Lung (tissue), 12 donors: ENCODE results near the gene KIF22. TPM values are rescaled to one million over a fixed set of nuclear protein-coding genes. Genes with fewer than 3 reads are reported as not detected.
A peak's percentile ranks its signal among the peaks of the same experiment; 100 is the strongest.
"Not testable (repeated sequence)": the region's sequence is repeated elsewhere in the genome, so short reads cannot be mapped to it uniquely, and the experiment has no call there.

ENCODE experiments used
- ATAC-seq: fragments of 200-7000 bp; cut with Tn5 transposase; one replicate; pipeline ENCODE4 v1.9.1; 2020; ENCODE audit warnings: moderate number of reproducible peaks; ENCODE audit not compliant: insufficient read depth, low FRiP score
- DNase-seq, 3 donors: peaks; one replicate each; pipeline ENCODE4 v3.0.0-alpha.2; 2013 to 2017
- H3K27ac ChIP-seq, 2 donors: one replicate each; pipeline ENCODE4 v1.5.1; 2013; ENCODE audit warnings: mild to moderate bottlenecking in 2 of 2, moderate library complexity in 2 of 2, control low read depth in 1 of 2, inconsistent platforms in 1 of 2, low read depth in 1 of 2, low read length in 1 of 2
- H3K27me3 ChIP-seq, 3 donors: one replicate each; pipeline ENCODE4 v1.5.1; 2013; ENCODE audit warnings: low read length in 2 of 3; ENCODE audit not compliant: control insufficient read depth in 3 of 3, insufficient read depth in 3 of 3
- H3K36me3 ChIP-seq, 4 donors: one replicate each; pipeline ENCODE4 v1.5.1; 2013; ENCODE audit warnings: low read length in 4 of 4, mild to moderate bottlenecking in 1 of 4, moderate library complexity in 1 of 4; ENCODE audit not compliant: control insufficient read depth in 4 of 4, insufficient read depth in 4 of 4
- H3K4me1 ChIP-seq, 5 donors: one replicate each; pipeline ENCODE4 v1.5.1; 2013; ENCODE audit warnings: low read length in 5 of 5, mild to moderate bottlenecking in 2 of 5, moderate library complexity in 1 of 5; ENCODE audit not compliant: control insufficient read depth in 5 of 5, insufficient read depth in 5 of 5
- H3K4me3 ChIP-seq: one replicate; pipeline ENCODE4 v1.5.1; 2013; ENCODE audit warnings: mild to moderate bottlenecking, control low read depth, moderate library complexity
- H3K9ac ChIP-seq, 2 donors: one replicate each; pipeline ENCODE4 v1.5.1; 2013; ENCODE audit warnings: low read length in 2 of 2, control low read depth in 1 of 2; ENCODE audit not compliant: insufficient read depth in 1 of 2
- H3K9me3 ChIP-seq, 4 donors: one replicate each; pipeline ENCODE4 v1.5.1; 2013; ENCODE audit warnings: low read length in 3 of 4, mild to moderate bottlenecking in 1 of 4, moderate library complexity in 1 of 4; ENCODE audit not compliant: control insufficient read depth in 4 of 4, insufficient read depth in 3 of 4
- WGBS, 2 donors: extraction: QIAGEN DNeasy Blood & Tissue Kit; methylation state at CpG; one replicate each; pipeline ENCODE4 v1.1.7; 2013; 5-methylcytosine and 5-hydroxymethylcytosine counted together
- polyA plus RNA-seq, 2 donors: library from polyadenylated mRNA; stranded (reverse); fragments of 200-250 nt; gene quantifications; one replicate each; pipeline ENCODE4 v1.2.1, GENCODE V29; 2013
- total RNA-seq, 2 donors: library from RNA; depleted of rRNA in 1 of 2; stranded (reverse); fragments of >200 nt in 1 of 2; gene quantifications; one replicate each; pipeline ENCODE4 v1.2.1, GENCODE V29; 2014 to 2021
- TF ChIP-seq, protein P1 (sequence below): IDR thresholded peaks from 2 replicates; pipeline ENCODE4 v1.5.1; 2012; ENCODE audit warnings: mild to moderate bottlenecking; ENCODE audit errors: control extremely low read depth, extremely low read depth
- donor health status: control.
- donor health status: control.
- donor health status: Bipolar disorder and iron deficiency.
- donor health status: healthy.
- donor health status: DM: yes; HTN: yes; CAD: no.

KIF22 gene
- total and polyA plus RNA-seq, 4 donors: 22.1 to 84.9 (median 25.9) TPM

DNA sequence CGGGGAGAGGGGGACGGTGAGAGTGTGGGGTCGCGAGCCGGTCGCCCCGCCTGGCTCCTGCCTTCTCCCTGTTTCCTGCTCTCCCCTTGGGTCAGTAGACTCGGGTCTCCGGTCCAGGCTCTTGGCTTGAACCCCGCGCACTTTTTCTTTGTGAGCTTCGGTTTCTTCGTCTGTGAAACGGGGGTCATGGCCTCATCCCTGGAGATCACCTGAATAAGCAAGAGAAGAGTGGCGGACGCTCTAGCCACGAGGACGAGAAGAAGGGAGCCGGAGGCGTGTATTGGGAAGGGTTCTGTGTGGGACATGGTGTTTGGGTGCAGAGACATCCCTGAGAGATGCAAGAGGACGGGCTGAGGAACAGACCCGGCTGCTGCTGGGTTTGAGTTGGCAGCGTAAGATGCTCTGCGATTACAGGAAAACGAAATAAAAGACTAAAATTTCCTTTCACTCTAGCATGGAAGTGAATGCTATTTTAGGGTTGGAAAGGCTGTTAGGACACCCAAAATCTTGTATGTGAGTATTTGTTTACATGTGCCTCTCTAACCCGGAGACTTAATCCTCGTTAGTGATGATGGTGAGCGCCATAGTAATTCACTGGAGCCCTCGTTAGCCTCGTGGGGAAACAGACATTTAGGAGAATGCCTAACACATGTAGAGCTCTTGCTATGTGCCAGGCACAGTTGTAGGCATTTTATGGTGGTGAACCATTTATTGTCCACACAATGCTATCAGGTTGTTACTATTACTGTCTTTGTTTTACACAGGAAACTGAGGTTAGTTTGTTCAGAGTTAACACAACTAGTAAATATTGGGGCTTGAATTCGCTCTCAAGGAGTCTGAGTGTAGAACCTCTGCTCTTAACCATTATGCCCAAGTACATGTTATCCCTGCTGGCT, 646 bp downstream of the KIF22 start:
- ATAC-seq (no peak), DNase-seq (no peak)
- 2% methylated on average over 31 of the region's 31 CpGs for WGBS, 2 donors
- Histone ChIP-seq H3K9me3 (no peaks in the 10 kb centered on the region), H3K27me3 (no peaks in the 10 kb centered on the region), H3K36me3 (peaks cover 0 to 3% (median 1%) of the 10 kb centered on the region in 4 donors), H3K27ac (peak overlapping the region; percentile 40 to 57), H3K9ac (peak overlapping the region; percentile 63 to 80), H3K4me1 (peaks cover 2 to 23% (median 6%) of the 10 kb centered on the region in 5 donors), H3K4me3 (peak overlapping the region; percentile 71)
- TF ChIP-seq, protein P1, sequence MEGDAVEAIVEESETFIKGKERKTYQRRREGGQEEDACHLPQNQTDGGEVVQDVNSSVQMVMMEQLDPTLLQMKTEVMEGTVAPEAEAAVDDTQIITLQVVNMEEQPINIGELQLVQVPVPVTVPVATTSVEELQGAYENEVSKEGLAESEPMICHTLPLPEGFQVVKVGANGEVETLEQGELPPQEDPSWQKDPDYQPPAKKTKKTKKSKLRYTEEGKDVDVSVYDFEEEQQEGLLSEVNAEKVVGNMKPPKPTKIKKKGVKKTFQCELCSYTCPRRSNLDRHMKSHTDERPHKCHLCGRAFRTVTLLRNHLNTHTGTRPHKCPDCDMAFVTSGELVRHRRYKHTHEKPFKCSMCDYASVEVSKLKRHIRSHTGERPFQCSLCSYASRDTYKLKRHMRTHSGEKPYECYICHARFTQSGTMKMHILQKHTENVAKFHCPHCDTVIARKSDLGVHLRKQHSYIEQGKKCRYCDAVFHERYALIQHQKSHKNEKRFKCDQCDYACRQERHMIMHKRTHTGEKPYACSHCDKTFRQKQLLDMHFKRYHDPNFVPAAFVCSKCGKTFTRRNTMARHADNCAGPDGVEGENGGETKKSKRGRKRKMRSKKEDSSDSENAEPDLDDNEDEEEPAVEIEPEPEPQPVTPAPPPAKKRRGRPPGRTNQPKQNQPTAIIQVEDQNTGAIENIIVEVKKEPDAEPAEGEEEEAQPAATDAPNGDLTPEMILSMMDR: no peak

DNA sequence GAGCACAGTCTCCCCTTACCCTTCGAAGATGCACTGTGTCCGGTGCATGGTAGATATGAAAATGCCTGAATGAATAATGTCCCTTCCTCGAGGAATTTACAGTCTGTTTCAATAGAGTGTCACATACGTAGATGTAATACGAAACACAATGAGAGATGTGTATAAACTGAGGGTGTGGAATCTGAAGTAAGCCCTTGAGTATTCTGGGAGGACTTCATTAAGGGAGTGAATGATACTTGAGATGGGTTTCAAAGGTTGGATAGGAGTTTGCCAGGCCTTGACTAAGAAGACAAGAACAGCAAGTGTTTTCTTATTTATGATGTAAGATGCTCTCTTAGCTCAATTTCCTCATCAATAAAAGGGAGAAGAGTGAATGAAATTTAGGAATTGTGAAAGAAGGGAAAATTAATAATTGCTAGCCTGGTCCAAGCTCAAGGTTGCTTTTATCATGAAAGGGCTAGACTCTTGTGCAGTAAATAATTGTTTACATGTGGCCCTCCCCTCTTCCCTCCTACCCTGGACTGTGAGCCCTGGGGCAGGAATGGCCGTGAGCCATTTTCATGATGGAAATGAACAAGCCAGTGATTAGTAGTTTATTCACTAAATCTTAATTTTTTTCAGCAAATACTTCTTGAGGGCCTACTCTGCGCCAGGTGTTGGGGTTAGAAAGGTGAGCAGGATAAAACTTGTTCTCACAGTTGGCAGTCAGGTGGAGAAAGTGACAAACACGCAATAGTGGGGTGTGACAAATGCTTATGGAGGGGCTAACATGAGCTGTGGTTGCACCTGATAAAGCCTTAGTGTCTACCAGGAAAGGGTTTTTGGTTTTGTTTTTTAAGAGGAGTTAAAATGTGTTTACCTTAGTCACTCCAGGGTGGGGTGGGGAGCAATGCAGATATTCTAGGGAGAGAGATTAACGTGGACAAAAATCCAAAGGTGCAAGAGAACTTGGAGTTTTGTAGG, 1.6 kb downstream of the KIF22 start:
- 64 to 76% methylated on average over 9 of the region's 9 CpGs for WGBS, 2 donors
- Histone ChIP-seq H3K9ac (peak overlapping the region in 1 of 2 donors; percentile 63), H3K4me3 (no peak overlapping the region)

GRCh38 chr16:29793153-29793552, 2.6 kb downstream of the KIF22 start:
- peaks cover 0 to 17% (median 7%) of the 10 kb centered on the region in 4 donors for H3K36me3 ChIP-seq
- peaks cover 2 to 23% (median 6%) of the 10 kb centered on the region in 5 donors for H3K4me1 ChIP-seq
- H3K4me3 ChIP-seq, DNase-seq, H3K9ac ChIP-seq, H3K9me3 ChIP-seq, ATAC-seq, H3K27me3 ChIP-seq, H3K27ac ChIP-seq: not testable (repeated sequence)
- WGBS, 2 donors: 90 to 91% methylated on average over 18 of the region's 18 CpGs

More for the DNA sequence above, 1.6 kb downstream of the KIF22 start:
- Histone ChIP-seq H3K9me3 (no peaks in the 10 kb centered on the region), H3K36me3 (peaks cover 0 to 8% (median 2%) of the 10 kb centered on the region in 4 donors), H3K27ac (no peak overlapping the region), H3K4me1 (peaks cover 2 to 23% (median 6%) of the 10 kb centered on the region in 5 donors), H3K27me3 (no peaks in the 10 kb centered on the region)
- TF ChIP-seq, protein P1: no peak
- ATAC-seq (no peak), DNase-seq (no peak)
